GM18505 (cell line): ENCODE data around the gene KDM3B.

Source experiments
- ATAC-seq: cut with Tn5 transposase; IDR thresholded peaks from one replicate; pipeline ENCODE4 v1.9.1; 2021; ENCODE audit not compliant: unreplicated experiment
- POLR2A ChIP-seq: IDR thresholded peaks from 4 replicates; pipeline ENCODE4 v1.6.1; 2011; ENCODE audit warnings: borderline replicate concordance; ENCODE audit not compliant: insufficient read depth, insufficient read length; ENCODE audit errors: extremely low read depth

Gene KDM3B

GRCh38 chr5:138338411-138339090, 13.9 kb upstream of the KDM3B start:
- ATAC-seq, result no peak
- no peak for TF ChIP-seq POLR2A

DNA sequence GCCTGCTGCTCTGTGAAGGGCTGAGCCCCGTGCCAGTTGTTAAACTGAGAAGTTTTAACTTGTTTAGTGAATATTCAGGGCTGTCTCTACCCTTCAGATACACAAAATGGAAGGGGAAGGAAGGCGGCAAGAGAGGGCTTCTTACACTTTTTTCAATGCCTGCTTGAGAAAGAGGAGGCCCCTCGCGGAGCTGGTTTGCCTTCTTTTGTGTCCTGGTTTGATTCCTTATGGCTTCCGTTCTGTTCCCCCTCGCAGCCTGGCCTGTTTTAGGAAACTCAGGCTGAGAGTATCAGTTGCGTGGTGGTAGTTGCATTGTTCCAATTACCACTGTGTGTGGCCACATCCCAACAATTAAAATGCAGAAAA, 13.4 kb upstream of the KDM3B start:
- ATAC-seq, result no peak
- TF ChIP-seq POLR2A, result no peak

GRCh38 chr5:138339464-138339863, 13.0 kb upstream of the KDM3B start:
- no peak for TF ChIP-seq POLR2A
- no peak for ATAC-seq

- ATAC-seq, result no peak
Measured at GRCh38 chr5:138340008-138340407, 12.5 kb upstream of the KDM3B start.

DNA sequence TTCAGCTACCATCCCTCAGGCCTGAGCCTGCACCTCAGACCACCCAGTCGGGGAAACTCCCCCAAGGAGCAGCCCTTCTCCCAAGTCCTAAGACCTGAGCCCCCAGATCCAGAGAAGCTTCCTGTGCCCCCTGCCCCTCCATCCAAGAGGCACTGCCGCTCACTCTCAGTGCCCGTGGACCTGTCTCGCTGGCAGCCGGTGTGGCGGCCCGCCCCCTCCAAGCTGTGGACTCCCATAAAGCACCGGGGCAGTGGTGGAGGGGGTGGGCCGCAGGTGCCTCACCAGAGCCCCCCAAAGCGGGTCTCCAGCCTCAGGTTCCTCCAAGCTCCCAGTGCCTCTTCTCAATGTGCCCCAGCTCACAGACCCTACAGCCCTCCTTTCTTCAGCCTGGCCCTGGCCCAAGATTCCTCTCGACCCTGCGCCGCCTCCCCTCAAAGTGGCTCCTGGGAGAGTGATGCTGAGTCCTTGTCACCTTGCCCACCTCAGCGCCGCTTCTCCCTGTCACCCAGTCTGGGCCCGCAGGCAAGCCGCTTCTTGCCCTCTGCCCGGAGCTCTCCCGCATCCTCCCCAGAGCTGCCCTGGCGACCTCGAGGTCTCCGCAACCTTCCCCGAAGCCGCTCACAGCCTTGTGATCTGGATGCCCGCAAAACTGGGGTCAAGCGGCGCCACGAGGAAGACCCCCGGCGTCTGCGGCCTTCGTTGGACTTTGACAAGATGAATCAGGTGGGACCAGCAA, 7.4 kb upstream of the KDM3B start:
- TF ChIP-seq POLR2A, result no peak
- ATAC-seq, result no peak

More at GRCh38 chr5:138340008-138340407, 12.5 kb upstream of the KDM3B start:
- no peak for TF ChIP-seq POLR2A

- no peak for TF ChIP-seq POLR2A
Measured at GRCh38 chr5:138346889-138347288, 5.6 kb upstream of the KDM3B start.

GRCh38 chr5:138349852-138350562, 2.5 kb upstream of the KDM3B start:
- TF ChIP-seq POLR2A, result no peak
- no peak for ATAC-seq

More at GRCh38 chr5:138346889-138347288, 5.6 kb upstream of the KDM3B start:
- ATAC-seq, result no peak

GRCh38 chr5:138350563-138350890, 2.0 kb upstream of the KDM3B start:
- TF ChIP-seq POLR2A, result no peak
- ATAC-seq, result no peak

DNA sequence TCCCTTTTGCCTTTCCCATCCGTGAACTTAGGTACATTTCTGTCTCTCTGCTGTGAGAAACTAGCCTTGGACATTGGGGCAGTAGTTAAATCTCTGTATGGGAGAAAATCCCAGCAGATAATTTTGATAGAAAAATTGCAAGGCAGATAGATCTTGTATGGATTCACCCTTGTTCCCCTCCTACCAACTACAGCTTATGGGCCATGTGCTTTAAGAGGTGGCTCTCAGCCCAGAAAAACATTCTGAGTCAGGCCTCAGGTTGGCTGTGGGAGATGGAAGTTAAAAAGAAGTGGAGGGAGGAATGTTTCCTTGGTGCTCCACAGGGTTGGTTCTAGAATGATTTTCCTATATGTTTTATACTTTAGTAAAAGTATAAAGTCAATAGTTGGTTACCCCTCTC, 1.4 kb upstream of the KDM3B start:
- TF ChIP-seq POLR2A, result no peak
- ATAC-seq, result no peak

- no peak for ATAC-seq
- TF ChIP-seq POLR2A, result no peak
Measured at GRCh38 chr5:138351517-138351916, 968 bp upstream of the KDM3B start.

DNA sequence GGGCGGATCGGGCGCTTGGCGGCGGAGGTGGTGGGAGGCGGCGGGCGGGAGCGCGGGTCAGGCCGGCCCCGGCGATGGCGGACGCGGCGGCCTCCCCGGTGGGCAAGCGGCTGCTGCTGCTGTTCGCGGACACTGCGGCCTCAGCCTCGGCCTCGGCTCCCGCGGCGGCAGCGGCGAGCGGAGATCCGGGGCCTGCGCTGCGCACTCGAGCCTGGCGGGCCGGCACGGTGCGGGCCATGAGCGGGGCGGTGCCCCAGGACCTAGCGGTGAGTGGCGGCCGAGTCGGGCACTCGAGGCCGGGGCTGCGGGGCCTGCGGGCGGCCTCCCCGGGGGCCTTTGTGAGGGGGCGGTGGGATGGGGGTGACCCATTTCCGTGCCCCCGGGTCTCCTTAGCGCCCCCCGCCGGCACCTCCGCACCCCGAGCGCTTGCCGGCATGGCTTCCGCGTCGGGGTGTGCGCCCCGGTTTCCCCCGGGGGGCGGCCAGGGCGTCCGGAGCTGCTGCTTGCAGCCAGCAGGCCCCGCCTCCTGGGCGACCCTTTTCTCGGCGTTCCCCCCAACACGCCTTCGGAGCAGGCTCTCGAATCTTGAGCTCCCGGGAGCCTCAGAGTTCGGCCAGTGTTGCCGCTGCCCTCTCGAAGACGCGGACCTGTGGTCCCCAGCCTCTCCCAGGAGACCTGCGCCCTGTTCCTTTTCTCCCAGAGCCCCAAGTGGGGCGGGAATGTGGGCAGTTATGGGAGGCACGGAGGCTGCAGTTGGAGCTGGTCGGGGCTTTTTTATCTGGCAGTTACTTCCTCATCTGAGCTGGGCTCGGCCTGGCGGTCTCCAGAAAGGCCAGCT, 456 bp downstream of the KDM3B start:
- ATAC-seq, result peak; percentile 39
- peak; percentile 69 for TF ChIP-seq POLR2A

- ATAC-seq, result no peak
- peak; percentile 5 for TF ChIP-seq POLR2A
Measured at GRCh38 chr5:138353560-138354080, 1.1 kb downstream of the KDM3B start.

DNA sequence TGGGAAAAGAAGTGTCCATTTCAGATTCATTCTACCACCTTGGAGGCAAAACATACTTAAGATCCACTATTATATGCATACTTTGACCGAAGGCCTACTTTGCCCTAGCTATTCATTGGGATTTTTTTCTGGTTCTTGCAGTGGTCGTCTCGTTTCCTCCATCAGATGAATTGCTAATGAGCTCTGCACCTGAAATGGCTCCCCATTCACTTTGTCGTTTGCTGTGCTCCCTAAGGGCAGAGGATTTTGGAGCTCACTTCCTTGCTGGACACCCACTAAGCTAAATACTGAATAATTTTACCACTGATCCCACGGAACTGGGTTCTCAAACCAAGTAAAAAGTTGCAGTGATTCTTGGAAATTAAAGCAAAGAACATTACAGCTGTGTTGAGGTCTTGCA, 1.9 kb downstream of the KDM3B start:
- no peak for TF ChIP-seq POLR2A

More for the DNA sequence above, 1.9 kb downstream of the KDM3B start:
- ATAC-seq, result no peak
